PC-3 (cell line): ENCODE measurements around the gene TWF2. TPM values are rescaled to one million over a fixed set of nuclear protein-coding genes. Genes with fewer than 3 reads are reported as not detected.
A peak's percentile ranks its signal among the peaks of the same experiment; 100 is the strongest.

Experiments used
- ATAC-seq: fragments of 200-7000 bp; cut with Tn5 transposase; 2 replicates; pipeline ENCODE4 v1.9.1; 2020; ENCODE audit warnings: mild to moderate bottlenecking, moderate library complexity
- BruUV-seq: library from RNA; stranded (reverse); fragments of 400-500 nt; replicated peaks from 2 replicates; lab custom pipeline; 2021; lab: Mats Ljungman, UMichigan
- CTCF ChIA-PET: fragments of 300-600 bp; sonication (Branson Sonifier 250); formaldehyde crosslinking; loops from one replicate; lab custom pipeline; 2022; ENCODE audit warnings: antibody characterized with exemption; lab: Charles Lee
- POLR2A ChIA-PET: fragments of 300-600 bp; sonication (Branson Sonifier 250); formaldehyde crosslinking; loops from one replicate; lab custom pipeline; 2022; ENCODE audit warnings: antibody characterized with exemption; ENCODE audit not compliant: unreplicated experiment; lab: Charles Lee
- DNase-seq: peaks from one replicate; pipeline ENCODE4 v3.0.0-alpha.2; 2015
- H2AFZ ChIP-seq: fragments of 300-600 bp; sonication (generic); 2 replicates; pipeline ENCODE4 v1.6.0; 2016; ENCODE audit warnings: antibody characterized with exemption, low read length
- H3F3A ChIP-seq: fragments of 300-600 bp; sonication (generic); one replicate; pipeline ENCODE4 v1.6.0; 2017; ENCODE audit warnings: antibody characterized with exemption, low read length, control low read depth, mild to moderate bottlenecking; ENCODE audit not compliant: unreplicated experiment
- H3K27ac ChIP-seq: fragments of 300-600 bp; sonication (generic); 2 replicates; pipeline ENCODE4 v1.5.1; 2016; ENCODE audit warnings: mild to moderate bottlenecking, low read length
- H3K27me3 ChIP-seq: fragments of 300-600 bp; sonication (generic); 2 replicates; pipeline ENCODE4 v1.6.1; 2016; ENCODE audit warnings: low read length, mixed read lengths
- H3K36me3 ChIP-seq: fragments of 300-600 bp; sonication (generic); 2 replicates; pipeline ENCODE4 v1.6.1; 2016; ENCODE audit warnings: low read depth, mixed run types, low read length, mixed read lengths
- H3K4me1 ChIP-seq: fragments of 300-600 bp; sonication (generic); 2 replicates; pipeline ENCODE4 v1.5.1; 2016; ENCODE audit warnings: low read length; ENCODE audit not compliant: insufficient read depth
- H3K4me2 ChIP-seq: fragments of 300-600 bp; sonication (generic); 2 replicates; pipeline ENCODE4 v1.6.0; 2016; ENCODE audit warnings: low read length
- H3K4me3 ChIP-seq: fragments of 300-600 bp; sonication (generic); 2 replicates; pipeline ENCODE4 v1.5.1; 2016; ENCODE audit warnings: mild to moderate bottlenecking, low read length, mixed read lengths
- H3K79me2 ChIP-seq: fragments of 300-600 bp; sonication (generic); 2 replicates; pipeline ENCODE4 v1.6.1; 2017; ENCODE audit warnings: low read length, mixed read lengths
- H3K9ac ChIP-seq: fragments of 300-600 bp; sonication (generic); 2 replicates; pipeline ENCODE4 v1.6.0; 2016; ENCODE audit warnings: mild to moderate bottlenecking, low read length
- H3K9me2 ChIP-seq: fragments of 300-600 bp; sonication (generic); replicated peaks from 2 replicates; pipeline ENCODE4 v1.6.1; 2016; ENCODE audit warnings: mixed run types, low read length, mixed read lengths
- H3K9me3 ChIP-seq: fragments of 300-600 bp; sonication (generic); 2 replicates; pipeline ENCODE4 v1.6.1; 2016; ENCODE audit warnings: low read length, mixed read lengths
- H4K20me1 ChIP-seq: fragments of 300-600 bp; sonication (generic); 2 replicates; pipeline ENCODE4 v1.6.1; 2016; ENCODE audit warnings: low read length, mixed read lengths
- EZH2 ChIP-seq: fragments of 300-600 bp; sonication (generic); IDR thresholded peaks from one replicate; pipeline ENCODE4 v1.6.1; 2017; ENCODE audit warnings: antibody characterized with exemption, mild to moderate bottlenecking, low read length; ENCODE audit not compliant: unreplicated experiment
- EZH2phosphoT487 ChIP-seq: fragments of 300-600 bp; sonication (generic); IDR thresholded peaks from 2 replicates; pipeline ENCODE4 v1.6.1; 2018; ENCODE audit warnings: mild to moderate bottlenecking, antibody characterized with exemption, low read length, borderline replicate concordance
- intact Hi-C: fragments of 100-400 bp; cut with micrococcal nuclease; formaldehyde crosslinking; loops from 2 replicates; pipeline ENCODE4 v1.9.0; 2023
- total RNA-seq: library from RNA; depleted of rRNA; stranded (reverse); fragments of >200 nt; gene quantifications from 2 replicates; pipeline ENCODE4 v1.2.3, GENCODE V29; 2014
- TF ChIP-seq, protein P1 (sequence below): fragments of 300-600 bp; sonication (generic); conservative IDR thresholded peaks from 2 replicates; pipeline ENCODE4 v1.5.1; 2017; ENCODE audit warnings: antibody characterized with exemption, low read depth, mild to moderate bottlenecking, low read length

Gene TWF2
- total RNA-seq, 1 experiment from 2014 or later: 147 TPM

DNA sequence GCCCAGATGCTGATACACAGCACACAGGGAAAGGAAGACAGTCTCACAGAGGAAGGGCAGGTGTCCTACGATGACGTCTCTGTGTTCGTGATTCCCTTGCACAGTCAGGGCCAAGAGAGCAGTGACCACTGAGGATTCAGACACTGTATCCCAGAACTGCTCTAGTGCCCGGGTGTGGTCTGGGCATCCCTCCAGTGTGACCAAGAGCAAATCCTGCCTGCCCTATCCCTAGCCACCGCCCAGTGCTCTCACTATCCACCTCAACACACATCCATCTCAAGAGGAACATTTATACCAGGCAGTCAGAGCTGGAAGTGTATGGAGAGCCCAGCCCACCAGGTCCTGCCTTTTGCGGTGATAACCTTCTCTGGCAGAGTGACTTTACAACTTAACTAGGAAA, 10.7 kb upstream of the TWF2 start:
- no peak overlapping the region for H3K4me2 ChIP-seq
- H3K4me1 ChIP-seq: peaks cover 18% of the 10 kb centered on the region
- no peaks in the 10 kb centered on the region for H3K9me3 ChIP-seq
- H3K27me3 ChIP-seq: no peaks in the 10 kb centered on the region
- H3K9ac ChIP-seq: no peak overlapping the region
- POLR2A ChIA-PET: interaction anchor here (0.6 kb wide), 1 partner anchor 85 kb away, joined by 5 read pairs; no protein-coding TSS in a partner anchor
- intact Hi-C loops: no loop called here
- H3K36me3 ChIP-seq: peaks cover 20% of the 10 kb centered on the region
- CTCF ChIA-PET: no interaction called here
- H3K27ac ChIP-seq: no peak overlapping the region
- ATAC-seq (peak; percentile 1; the same call in 1 of the 2 replicates), DNase-seq (no peak)
- no peak overlapping the region for H2AFZ ChIP-seq
- TF ChIP-seq, protein P1, sequence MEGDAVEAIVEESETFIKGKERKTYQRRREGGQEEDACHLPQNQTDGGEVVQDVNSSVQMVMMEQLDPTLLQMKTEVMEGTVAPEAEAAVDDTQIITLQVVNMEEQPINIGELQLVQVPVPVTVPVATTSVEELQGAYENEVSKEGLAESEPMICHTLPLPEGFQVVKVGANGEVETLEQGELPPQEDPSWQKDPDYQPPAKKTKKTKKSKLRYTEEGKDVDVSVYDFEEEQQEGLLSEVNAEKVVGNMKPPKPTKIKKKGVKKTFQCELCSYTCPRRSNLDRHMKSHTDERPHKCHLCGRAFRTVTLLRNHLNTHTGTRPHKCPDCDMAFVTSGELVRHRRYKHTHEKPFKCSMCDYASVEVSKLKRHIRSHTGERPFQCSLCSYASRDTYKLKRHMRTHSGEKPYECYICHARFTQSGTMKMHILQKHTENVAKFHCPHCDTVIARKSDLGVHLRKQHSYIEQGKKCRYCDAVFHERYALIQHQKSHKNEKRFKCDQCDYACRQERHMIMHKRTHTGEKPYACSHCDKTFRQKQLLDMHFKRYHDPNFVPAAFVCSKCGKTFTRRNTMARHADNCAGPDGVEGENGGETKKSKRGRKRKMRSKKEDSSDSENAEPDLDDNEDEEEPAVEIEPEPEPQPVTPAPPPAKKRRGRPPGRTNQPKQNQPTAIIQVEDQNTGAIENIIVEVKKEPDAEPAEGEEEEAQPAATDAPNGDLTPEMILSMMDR: no peak
- TF ChIP-seq EZH2phosphoT487 (no peak), EZH2 (no peak)
- BruUV-seq: no TSS peak
- peaks cover 6% of the 10 kb centered on the region for H3F3A ChIP-seq
- no peaks in the 10 kb centered on the region for H3K9me2 ChIP-seq
- no peak overlapping the region for H3K4me3 ChIP-seq
- no peaks in the 10 kb centered on the region for H4K20me1 ChIP-seq
- H3K79me2 ChIP-seq: no peaks in the 10 kb centered on the region

DNA sequence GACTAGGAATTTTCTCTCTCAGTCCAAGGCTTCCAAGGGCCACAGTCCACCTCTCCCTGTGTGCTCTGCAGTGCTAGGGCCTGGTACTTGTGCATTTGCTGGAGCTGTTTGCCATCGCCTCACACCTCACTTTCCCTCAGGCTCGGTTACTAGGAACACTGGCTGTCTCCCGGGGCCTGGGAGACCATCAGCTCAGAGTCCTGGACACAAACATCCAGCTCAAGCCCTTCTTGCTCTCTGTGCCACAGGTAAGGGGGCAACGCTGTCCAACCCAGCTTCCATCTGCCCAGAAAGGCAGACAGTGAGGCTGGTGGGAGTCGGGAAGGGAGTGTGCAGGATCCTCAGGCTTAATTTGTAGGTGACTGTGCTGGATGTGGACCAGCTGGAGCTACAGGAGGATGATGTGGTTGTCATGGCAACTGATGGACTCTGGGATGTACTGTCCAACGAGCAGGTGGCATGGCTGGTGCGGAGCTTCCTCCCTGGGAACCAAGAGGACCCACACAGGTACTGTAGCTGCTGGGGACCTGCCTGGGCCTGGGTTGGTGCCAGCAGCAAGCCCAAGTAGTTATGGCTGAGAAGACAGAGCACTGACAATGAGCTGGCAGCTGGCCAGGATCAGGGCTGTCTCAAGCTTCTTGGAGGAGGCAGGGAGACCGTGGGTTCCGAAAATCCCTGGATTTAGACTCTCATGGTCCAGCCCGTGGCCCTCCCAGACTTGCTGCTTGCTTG, 10.0 kb upstream of the TWF2 start:
- Histone ChIP-seq H3K4me2 (no peak overlapping the region), H3K4me3 (no peak overlapping the region), H4K20me1 (no peaks in the 10 kb centered on the region), H3K9me2 (no peaks in the 10 kb centered on the region), H3K4me1 (peaks cover 25% of the 10 kb centered on the region), H3F3A (peaks cover 4% of the 10 kb centered on the region), H3K9me3 (no peaks in the 10 kb centered on the region), H3K36me3 (peaks cover 13% of the 10 kb centered on the region), H2AFZ (no peak overlapping the region), H3K27me3 (no peaks in the 10 kb centered on the region), H3K79me2 (no peaks in the 10 kb centered on the region), H3K27ac (no peak overlapping the region), H3K9ac (no peak overlapping the region)
- DNase-seq (no peak), ATAC-seq (no peak)
- no TSS peak for BruUV-seq
- TF ChIP-seq EZH2 (no peak), EZH2phosphoT487 (no peak)
- TF ChIP-seq, protein P1: no peak
- POLR2A ChIA-PET: interaction anchor here (0.6 kb wide), 1 partner anchor 28 kb away, joined by 16 read pairs; no protein-coding TSS in a partner anchor
- intact Hi-C loops: no loop called here
- CTCF ChIA-PET: interaction anchor here (0.8 kb wide), 1 partner anchor 29 kb away, joined by 3 read pairs; no protein-coding TSS in a partner anchor

DNA sequence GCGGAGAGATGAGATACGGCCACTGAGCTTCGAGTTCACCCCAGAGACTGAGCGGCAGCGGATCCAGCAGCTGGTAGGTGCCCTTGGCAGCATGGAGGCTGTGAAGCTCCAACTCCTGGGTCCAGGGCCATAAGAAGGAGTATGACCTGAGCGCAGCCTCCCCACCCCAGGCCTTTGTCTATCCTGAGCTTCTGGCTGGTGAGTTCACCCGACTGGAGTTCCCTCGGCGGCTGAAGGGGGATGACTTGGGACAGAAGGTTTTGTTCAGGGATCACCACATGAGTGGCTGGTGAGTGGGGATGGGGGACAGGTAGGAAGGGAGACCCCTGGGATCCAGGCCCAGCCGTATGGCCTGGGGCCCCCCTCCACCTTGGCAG, 9.2 kb upstream of the TWF2 start:
- no TSS peak for BruUV-seq
- intact Hi-C loops: no loop called here

More for the DNA sequence above, 9.2 kb upstream of the TWF2 start:
- H2AFZ ChIP-seq: no peak overlapping the region
- H3K79me2 ChIP-seq: no peaks in the 10 kb centered on the region
- TF ChIP-seq, protein P1: no peak
- TF ChIP-seq EZH2 (no peak), EZH2phosphoT487 (no peak)
- ATAC-seq: no peak
- no peaks in the 10 kb centered on the region for H4K20me1 ChIP-seq
- POLR2A ChIA-PET: interaction anchor here (0.6 kb wide), 1 partner anchor 28 kb away, joined by 16 read pairs; no protein-coding TSS in a partner anchor
- peaks cover 5% of the 10 kb centered on the region for H3K36me3 ChIP-seq
- CTCF ChIA-PET: interaction anchor here (0.8 kb wide), 1 partner anchor 28 kb away, joined by 3 read pairs; no protein-coding TSS in a partner anchor
- DNase-seq: no peak
- no peaks in the 10 kb centered on the region for H3K9me3 ChIP-seq
- no peaks in the 10 kb centered on the region for H3K27me3 ChIP-seq
- H3K4me3 ChIP-seq: no peak overlapping the region
- no peaks in the 10 kb centered on the region for H3K9me2 ChIP-seq
- peaks cover 4% of the 10 kb centered on the region for H3F3A ChIP-seq
- H3K4me2 ChIP-seq: no peak overlapping the region
- peaks cover 31% of the 10 kb centered on the region for H3K4me1 ChIP-seq
- H3K27ac ChIP-seq: no peak overlapping the region
- no peak overlapping the region for H3K9ac ChIP-seq
